RKO (cell line): Measurements from ENCODE around the gene OTOA.
"Not testable (repeated sequence)": the region's sequence is repeated elsewhere in the genome, so short reads cannot be mapped to it uniquely, and the experiment has no call there.

Source experiments
- DNase-seq: peaks from one replicate; pipeline ENCODE4 v3.0.0-alpha.2; 2016; ENCODE audit warnings: low spot score

OTOA gene

GRCh38 chr16:21674456-21674855 is 10.7 kb downstream of the OTOA start:
- DNase-seq: not testable (repeated sequence)

DNA sequence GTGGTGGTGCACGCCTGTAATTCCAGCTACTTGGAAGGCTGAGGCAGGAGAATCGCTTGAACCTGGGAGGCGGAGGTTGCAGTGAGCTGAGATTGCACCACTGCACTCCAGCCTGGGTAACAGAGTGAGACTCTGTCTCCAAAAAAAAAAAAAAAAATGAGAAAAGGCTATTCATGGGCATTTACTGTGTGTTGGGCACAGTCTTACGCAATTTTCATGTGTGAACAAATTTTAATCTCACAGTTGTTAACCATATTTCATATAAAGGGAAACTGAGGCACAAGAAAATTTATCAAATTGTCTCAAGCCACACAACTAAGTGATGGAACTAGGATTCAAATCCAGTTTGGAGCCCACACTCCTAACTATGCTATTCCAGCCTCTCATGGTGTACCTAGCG is 16.9 kb downstream of the OTOA start:
- DNase-seq: not testable (repeated sequence)

- no peak for DNase-seq
These were observed 19.4 kb downstream of the OTOA start for GRCh38 chr16:21683184-21683583.

- DNase-seq: no peak
These were observed 20.4 kb downstream of the OTOA start for GRCh38 chr16:21684199-21684598.

- no peak for DNase-seq
These were observed 21.3 kb downstream of the OTOA start for GRCh38 chr16:21685034-21685455.

DNA sequence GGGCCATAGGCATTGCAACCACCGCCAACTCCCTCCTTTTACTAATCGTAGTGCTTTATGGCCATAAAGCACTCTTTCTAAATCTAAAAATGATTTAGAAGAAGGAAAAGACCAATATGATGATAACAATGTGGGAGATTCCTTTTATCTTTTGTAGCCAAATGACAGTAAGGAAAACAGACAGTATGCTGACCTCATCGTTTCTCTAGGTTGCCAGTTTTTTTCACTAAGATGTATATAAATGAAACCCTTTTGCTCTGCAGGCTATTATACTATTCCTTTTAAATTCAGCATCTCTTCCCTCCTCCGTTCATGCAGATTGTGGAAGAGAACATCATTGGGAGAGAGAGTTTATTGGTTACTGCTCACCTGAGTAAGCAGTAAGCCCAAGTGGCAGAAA is 25.3 kb downstream of the OTOA start:
- DNase-seq: no peak

- DNase-seq: not testable (repeated sequence)
These were observed 27.2 kb downstream of the OTOA start for GRCh38 chr16:21690967-21691366.

GRCh38 chr16:21694609-21695008 is 30.8 kb downstream of the OTOA start:
- DNase-seq: no peak

GRCh38 chr16:21697032-21697431 is 33.3 kb downstream of the OTOA start:
- no peak for DNase-seq

- no peak for DNase-seq
These were observed 34.6 kb downstream of the OTOA start for GRCh38 chr16:21698169-21699032.

DNA sequence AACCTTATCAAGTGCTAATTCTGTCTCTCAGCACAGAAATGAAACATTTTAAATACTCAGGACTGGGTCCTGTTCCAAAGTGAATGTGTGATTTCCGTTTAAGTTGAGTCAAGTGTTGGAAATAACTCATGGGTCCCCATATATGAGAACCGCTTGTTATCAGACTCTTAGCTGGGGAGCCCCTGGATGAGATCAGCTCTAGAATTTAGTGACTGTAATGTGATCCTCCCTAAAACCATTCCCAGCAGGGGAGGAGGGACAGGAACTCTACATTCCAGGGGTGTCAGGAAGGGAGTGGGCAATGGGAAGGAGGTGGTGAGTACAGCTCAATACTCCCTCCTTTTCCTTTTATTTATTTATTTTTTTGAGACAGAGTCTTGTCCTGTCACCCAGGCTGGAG is 37.5 kb downstream of the OTOA start:
- no peak for DNase-seq

- no peak for DNase-seq
These were observed 38.5 kb downstream of the OTOA start for GRCh38 chr16:21702276-21702675.

GRCh38 chr16:21703156-21703555 is 39.4 kb downstream of the OTOA start:
- DNase-seq: no peak

DNA sequence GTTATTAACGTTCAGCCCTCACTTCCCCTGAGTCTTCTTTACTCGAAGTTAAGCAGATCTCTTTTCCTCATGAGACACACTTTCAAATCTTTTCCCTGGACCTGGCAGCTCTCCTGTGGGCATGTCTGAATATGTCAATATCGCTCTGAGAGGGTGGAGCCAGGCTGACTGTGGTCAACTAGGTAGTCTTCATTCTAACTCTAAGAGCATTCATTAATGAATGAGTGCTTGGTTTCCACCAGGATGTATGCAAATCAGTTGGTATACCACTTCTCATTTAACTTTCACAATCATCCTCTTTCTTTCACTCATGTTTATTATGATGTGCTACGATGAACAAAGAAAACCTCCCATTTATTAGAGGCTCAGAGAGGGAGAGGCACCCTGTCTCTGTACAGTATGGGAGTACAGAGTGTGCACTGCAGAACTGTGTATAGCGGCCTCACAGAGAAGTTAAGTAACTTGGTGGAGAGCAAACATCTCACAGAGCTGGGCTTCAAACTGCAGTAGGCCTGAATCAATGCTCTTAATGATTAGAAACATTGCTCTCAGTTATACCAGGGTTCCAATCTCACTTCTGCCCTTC is 39.9 kb downstream of the OTOA start:
- no peak for DNase-seq

DNA sequence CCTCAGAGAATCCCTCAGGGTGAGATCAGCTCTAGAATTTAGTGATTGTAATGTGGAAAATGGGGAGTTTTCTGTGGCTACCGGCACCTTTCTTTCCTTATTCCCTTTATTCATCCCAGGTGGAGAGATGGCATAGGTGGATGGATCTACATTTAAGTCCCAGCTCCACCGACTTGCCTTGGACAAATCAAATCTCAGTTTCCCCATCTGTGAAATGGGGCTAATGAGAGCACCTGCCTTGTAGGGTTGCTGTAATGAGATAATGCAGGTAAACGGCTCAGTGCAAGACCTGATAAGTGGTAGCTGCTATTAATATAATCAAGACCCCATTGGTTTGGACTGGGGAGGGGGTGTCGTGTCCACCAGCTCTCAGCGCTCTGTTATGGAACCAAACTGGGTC is 40.5 kb downstream of the OTOA start:
- no peak for DNase-seq

GRCh38 chr16:21704733-21705132 is 41.0 kb downstream of the OTOA start:
- no peak for DNase-seq

DNA sequence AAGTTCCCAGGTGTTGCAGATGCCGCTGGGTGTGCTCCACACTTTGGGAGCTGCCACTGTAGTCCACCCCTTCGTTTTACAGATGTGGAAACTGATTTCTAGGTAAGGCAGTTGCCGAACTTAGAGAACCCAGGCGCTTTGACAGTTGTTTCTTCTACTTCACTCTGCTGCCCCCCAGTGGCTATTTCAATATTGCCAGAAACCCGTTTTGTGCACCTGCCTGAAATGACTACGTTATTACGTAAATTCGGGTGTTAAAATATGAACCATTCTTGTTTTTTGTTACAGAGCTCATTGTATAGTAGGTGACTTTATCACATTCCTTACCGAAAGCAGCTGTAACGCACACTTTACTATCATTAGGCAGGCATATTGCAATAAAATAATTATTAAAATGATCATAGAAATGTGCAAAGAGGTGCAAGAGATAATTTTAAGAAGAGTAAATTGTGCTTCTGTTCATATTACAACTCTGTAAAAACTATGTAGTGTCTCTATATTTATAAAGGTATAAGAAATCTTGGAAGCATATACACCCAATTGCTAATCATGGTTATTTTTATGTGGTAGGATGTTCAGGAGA is 44.9 kb downstream of the OTOA start:
- peak; percentile 66 for DNase-seq

DNA sequence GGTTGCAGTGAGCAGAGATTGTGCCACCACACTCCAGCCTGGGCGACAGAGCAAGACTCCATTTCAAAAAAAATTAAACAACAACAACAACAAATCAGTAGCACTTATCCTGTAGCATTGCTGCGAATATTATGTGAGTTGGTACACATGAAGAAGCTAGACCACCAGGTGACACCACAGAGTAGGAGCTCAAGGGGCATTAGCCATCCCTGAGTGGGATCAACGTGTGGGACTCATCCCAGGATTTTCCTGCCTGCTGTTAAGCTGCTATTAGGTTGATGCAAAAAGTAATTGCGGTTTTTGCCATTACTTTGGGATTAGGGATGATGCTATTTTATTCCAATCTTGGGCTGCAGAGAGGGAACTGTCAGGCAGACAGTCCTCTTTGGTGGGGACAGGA is 47.2 kb downstream of the OTOA start:
- no peak for DNase-seq

DNA sequence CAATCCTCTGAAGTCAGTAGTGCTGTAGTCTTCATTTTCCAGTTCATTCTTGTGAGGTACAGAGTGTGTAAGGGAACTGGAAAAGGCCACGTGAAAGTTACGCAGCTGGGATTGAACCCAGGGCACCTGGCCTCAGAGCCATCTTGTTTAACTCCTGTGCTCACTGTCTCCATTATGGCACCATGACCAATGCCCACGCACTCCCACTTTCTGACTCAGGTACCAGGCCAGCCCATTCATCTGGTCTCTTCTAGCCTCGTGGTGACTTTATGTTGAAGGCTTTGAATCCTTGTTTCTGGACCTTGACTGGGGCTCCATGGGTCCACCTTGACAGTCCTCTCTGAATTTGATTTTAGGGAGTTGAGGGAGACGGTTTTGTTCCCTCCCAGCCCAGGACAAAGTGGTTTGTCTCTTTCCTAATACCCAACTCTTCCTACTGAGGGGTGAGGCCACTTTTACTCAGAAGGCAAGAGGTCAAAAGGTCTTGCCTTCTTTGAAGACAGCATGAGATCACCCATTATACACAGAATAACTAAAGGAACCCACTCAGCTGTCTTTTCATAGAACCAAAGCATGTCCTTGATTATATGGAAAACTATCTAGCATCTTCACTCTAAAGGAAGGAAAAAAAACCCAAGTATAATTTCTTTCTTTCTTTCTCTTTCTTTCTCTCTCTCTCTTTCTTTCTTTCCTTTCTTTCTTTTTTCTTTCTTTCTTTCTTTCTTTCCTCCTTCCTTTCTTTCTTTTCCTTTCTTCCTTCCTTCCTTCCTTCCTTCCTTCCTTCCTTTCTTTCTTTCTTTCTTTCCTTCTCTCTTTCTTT is 50.0 kb downstream of the OTOA start:
- DNase-seq: no peak

DNA sequence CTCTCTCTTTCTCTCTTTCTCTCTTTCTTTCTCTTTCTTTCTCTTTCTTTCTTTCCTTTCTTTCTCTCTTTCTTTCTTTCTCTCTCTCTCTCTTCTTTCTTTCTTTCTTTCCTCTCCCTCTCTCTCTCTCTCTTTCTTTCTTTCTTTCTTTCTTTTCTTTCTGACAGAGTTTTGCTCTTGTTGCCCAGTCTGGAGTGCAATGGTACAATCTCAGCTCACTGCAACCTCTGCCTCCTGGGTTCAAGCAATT is 50.5 kb downstream of the OTOA start:
- not testable (repeated sequence) for DNase-seq

DNA sequence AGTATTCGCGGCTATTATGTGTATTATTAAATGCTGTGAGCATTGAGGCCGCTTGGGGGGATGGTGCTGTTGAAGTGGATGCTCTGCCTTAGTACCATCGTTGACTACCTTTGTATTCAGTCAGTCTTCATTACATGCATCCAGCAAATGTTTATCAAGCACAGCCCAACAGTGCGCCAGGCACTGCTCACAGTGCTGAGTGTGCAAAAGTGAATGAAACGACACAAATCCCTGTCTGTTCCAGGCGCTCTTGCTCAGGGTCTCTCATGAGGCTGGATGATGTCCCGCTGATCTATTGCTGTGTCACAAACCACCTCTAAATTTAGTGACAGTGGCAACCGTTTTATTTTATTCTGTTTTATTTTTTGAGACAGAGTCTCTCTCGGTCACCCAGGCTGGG is 53.8 kb downstream of the OTOA start:
- no peak for DNase-seq

DNA sequence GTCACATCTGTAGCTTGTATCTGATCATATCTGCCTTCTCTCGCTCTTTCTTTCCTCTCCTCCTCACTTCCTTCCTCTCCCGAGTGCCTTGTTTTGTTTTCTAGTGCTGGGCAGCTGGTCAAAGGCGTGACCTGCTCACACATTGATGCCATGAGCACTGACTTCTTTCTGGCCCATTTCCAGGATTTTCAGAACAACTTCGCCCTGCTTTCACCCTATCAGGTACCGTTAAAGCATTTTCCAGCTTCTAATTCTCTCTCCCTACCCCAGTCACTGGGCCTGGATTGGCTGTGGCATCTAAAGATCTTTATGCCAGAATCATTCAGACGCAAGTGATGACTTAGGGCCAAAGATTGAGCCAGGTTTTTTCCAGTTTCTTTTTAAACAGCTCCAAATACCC is 55.5 kb downstream of the OTOA start:
- DNase-seq: no peak

- no peak for DNase-seq
These were observed 56.8 kb downstream of the OTOA start for GRCh38 chr16:21720533-21720932.
